ENCODE results near the gene FIGNL1. TPM values are rescaled to one million over a fixed set of nuclear protein-coding genes. Genes with fewer than 3 reads are reported as not detected.

FIGNL1 gene
- total and polyA plus RNA-seq, 11 donors, result 1.9 to 5.8 (median 3.8) TPM

DNA sequence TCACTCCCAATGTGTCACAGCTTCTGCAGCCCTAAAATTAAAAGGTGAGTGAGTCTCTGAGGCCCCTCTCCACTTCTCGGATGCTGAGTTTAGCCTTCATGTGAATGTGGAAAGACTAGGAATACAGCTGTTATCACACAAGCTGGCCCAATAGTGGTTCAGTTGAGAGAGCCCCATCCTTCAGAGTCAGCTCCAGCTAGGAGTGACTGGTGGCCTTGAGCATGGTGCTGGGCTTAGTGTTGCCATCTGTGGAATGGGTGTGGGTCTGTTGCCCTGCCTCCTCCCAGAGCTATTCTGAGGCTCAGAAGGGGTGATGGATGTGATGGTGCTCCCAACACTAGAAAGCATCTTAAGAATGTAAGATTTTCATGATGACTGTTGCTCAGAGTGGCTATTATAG, 55.8 kb downstream of the FIGNL1 start:
- 82 to 100% (median 88%) methylated on average over 1 of the region's 1 CpG for WGBS, 4 donors
- no peak overlapping the region for H3K4me3 ChIP-seq
- DNase-seq (no peak), ATAC-seq (no peak)
- H3K4me1 ChIP-seq, result peaks cover 0 to 40% (median 0%) of the 10 kb centered on the region in 12 donors
- H3K27ac ChIP-seq, result no peak overlapping the region
- peaks cover 0 to 50% (median 0%) of the 10 kb centered on the region in 9 donors for H3K36me3 ChIP-seq
- no peaks in the 10 kb centered on the region for H3K9me3 ChIP-seq
- intact Hi-C loops (cut with DNase I), result no loop called here
- TF ChIP-seq, protein P1, sequence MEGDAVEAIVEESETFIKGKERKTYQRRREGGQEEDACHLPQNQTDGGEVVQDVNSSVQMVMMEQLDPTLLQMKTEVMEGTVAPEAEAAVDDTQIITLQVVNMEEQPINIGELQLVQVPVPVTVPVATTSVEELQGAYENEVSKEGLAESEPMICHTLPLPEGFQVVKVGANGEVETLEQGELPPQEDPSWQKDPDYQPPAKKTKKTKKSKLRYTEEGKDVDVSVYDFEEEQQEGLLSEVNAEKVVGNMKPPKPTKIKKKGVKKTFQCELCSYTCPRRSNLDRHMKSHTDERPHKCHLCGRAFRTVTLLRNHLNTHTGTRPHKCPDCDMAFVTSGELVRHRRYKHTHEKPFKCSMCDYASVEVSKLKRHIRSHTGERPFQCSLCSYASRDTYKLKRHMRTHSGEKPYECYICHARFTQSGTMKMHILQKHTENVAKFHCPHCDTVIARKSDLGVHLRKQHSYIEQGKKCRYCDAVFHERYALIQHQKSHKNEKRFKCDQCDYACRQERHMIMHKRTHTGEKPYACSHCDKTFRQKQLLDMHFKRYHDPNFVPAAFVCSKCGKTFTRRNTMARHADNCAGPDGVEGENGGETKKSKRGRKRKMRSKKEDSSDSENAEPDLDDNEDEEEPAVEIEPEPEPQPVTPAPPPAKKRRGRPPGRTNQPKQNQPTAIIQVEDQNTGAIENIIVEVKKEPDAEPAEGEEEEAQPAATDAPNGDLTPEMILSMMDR (IDR thresholded peaks at IDR 0.05), result no peak
- peaks cover 0 to 25% (median 0%) of the 10 kb centered on the region in 9 donors for H3K27me3 ChIP-seq

Other genes with a start within 250 kb of the FIGNL1 start
- gene IKZF1, start 145.6 kb downstream of the FIGNL1 start, total RNA-seq, result 10 to 100 TPM in 2 of 9 donors, 1 to 10 TPM in 6, under 1 TPM in 1; 0.90 to 27.8 (median 3.2) TPM
- under 1 TPM; 0.30 to 0.82 TPM for gene IKZF1, start 145.6 kb downstream of the FIGNL1 start, polyA plus RNA-seq
- gene DDC, start 115.1 kb upstream of the FIGNL1 start, total RNA-seq, result not detected
- under 1 TPM in 1 of 2 donors, not detected in 1; 0.08 TPM for gene DDC, start 115.1 kb upstream of the FIGNL1 start, polyA plus RNA-seq